Iris pigment epithelial cell (primary cell): ENCODE measurements around the gene BRME1.

Source experiments
- DNase-seq: peaks from one replicate; pipeline ENCODE4 v3.0.0-alpha.2; 2011; ENCODE audit warnings: low read depth

Gene BRME1

GRCh38 chr19:13887018-13887436 lies 18.9 kb downstream of the BRME1 start:
- DNase-seq, result no peak

DNA sequence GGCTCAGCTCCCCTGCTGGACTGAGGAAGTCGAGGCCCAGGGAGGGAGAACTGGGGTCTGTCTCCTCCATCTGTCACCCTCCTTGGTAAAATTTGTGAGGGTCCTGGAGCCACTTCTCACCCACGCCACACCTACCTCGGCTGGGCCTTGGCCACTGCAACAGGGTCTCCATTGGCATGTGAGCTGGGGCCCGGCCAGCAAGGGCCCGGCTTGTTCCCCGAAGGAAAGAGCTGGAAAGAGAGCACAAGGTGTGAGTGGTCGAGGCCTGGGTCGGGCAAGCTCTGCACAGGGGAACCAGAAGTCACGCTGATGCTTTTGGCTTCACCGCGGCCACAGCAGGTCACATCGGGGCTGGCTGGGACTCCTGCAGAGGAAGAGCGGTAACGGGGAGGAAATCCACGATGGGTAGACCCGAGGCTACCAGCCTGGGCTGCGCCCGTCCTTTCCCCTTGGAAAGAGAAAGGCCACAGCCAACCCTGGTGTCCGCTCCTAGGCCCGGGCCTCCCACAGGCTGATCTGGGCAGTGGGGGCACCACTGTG lies 20.0 kb downstream of the BRME1 start:
- no peak for DNase-seq

DNA sequence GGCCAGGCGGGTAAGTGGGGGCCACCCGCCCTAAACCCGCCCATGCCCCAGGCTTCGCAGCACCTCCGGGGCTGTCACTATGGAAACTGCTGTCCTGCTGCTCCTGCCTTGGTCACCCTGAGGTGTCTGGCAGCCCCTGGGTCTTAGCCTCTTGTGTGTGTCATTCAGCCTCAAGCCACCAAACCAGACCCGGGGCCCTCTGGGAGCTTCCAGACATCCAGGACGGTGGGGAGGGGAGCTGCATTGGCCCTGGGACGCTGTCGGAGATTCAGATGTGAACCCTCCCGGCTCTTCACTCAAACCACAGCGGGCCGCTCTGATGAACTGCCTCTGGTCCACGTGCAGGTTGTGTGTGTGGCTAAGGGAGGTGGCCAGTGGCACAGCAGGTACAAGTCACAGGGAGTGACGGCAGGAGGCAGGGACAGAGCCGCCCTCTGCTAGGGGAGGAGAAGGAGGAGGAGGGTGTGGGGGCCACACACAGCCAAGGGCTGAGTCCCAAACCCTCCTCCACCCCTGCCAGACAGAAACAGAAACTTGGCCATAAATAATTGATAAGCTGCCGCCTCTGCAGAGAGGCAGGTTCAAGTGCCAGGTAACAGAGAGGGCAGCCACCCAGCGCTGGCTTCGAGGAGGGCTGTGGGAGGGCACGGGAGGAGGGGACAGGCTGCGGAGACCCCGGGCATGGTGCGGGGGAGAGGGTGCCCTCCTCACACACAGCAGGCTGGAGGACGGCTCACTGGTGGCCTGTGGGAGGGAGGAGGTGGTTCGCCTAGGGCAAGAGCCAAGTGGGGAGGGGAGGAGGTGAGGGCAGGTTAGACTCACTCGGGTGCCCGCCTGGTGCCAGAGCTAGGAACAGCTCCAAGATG lies 21.0 kb downstream of the BRME1 start:
- no peak for DNase-seq

GRCh38 chr19:13883516-13884064 lies 22.3 kb downstream of the BRME1 start:
- no peak for DNase-seq

DNA sequence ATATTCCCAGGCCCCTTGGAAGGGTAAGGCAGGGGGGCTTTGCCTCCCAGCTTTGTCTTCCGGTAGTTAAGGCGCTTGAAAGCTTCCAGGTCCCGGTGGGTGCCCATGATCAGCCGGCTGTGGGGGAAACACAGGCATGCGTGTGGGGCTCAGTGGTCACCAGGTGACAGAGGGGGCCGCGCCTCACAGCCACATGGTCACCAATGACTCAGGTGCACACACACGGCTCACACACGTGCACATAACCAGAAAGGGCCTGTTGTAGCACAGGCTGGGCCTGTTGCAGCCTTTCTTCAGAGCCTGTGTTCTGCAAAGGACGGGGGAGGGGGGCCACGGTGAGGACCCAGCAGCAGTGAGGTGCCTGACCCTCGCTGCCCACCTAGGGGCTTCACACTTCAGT lies 23.1 kb downstream of the BRME1 start:
- DNase-seq, result no peak

- DNase-seq, result no peak
Observed at GRCh38 chr19:13882419-13882795, 23.5 kb downstream of the BRME1 start.

- no peak for DNase-seq
Observed at GRCh38 chr19:13881692-13882418, 24.1 kb downstream of the BRME1 start.

DNA sequence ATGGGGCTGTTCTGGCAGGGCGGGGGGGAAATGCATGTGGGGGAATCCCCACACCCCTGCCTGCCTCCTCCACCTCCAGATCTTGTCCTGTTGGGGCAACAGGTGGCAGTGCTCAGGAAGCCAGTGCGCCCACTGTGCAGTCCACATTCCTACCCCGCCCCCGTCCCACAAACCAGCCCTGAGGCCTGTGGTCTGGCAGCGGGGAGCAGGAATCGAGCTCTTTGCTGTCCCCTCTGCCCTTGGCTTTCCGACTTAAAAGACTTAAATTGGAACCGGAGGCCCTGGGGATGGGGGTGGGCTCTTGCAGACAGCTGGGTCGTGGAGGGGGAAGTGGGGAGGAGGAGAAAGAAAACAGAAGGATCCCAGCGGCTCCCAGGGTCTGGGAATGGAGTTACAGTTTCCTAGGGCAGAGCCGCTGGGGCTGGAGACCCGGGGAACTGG lies 24.6 kb downstream of the BRME1 start:
- no peak for DNase-seq

DNA sequence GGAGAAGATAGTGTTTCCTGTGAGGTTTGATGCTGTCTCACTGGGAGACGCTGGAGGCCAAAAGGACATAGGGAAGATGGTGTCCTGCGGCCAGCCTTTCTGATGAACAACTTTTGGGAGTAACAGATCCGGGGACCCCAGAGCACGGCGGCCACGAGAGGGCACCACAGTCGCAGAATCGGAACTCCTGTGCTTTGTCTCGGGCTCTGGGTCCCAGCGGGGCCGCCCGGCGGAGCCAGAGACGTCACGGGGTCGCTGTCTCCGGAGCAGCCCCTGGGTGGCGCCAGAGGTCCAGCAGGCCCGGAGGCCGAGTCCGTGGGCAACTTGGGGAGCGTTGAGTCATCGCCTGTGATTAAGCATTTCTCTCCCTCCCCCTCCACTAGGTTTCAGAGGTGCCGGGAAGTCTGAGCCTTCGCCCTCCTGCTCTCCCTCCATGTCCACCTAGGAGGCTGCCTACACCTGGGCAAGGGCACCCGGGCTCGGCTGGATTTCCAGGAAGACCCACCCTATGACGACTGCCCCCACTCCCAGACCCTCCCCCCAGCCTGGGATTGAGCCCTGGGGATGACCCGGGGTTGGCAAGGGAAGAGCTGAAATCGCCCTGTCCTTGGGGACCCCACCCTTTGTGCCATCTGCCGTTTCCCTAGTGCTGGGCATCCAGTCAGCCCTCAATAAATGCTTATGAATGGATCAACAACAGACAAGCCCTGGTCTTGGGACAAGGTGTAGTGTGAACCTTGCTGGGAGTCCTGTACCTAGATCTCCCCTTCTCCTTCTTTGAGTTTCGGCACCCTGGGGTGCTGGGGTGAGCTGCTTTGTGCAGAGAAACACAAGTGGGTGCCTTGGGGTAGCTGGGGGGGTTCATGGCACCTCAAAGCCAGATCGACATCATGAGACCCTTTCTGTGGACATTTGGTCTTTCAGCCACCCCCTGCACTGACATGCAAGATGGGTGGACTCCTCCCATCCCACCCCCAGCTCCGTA lies 25.6 kb downstream of the BRME1 start:
- DNase-seq, result peak; percentile 93

GRCh38 chr19:13877303-13877702 lies 28.6 kb downstream of the BRME1 start:
- DNase-seq, result no peak

- DNase-seq, result no peak
Observed at GRCh38 chr19:13876834-13877233, 29.1 kb downstream of the BRME1 start, which contains the start of gene NANOS3. TSS of gene NANOS3 (plus strand) at chr19:13877134. CDS start at chr19:13877249, 115 bp downstream.

DNA sequence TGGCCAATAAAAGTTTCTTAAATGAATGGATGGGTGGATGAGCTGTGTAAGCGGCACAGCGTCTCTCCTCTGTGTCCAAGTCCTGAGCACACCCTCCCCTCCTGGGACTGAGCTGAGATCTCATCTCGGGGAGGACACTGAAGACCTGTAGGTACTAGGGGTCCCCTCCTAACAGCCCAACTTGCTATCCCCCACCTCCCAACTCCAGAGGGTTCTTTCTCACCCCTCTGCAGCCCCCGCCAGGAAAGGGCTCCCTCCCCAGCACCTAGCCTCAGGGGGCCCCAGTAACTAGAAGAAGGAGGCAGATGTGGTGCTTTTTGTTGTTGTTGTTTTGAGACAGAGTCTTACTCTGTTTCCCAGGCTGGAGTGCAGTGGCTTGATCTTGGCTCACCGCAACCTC lies 30.1 kb downstream of the BRME1 start:
- DNase-seq, result no peak

- DNase-seq, result no peak
Observed at GRCh38 chr19:13873834-13874515, 31.9 kb downstream of the BRME1 start.

DNA sequence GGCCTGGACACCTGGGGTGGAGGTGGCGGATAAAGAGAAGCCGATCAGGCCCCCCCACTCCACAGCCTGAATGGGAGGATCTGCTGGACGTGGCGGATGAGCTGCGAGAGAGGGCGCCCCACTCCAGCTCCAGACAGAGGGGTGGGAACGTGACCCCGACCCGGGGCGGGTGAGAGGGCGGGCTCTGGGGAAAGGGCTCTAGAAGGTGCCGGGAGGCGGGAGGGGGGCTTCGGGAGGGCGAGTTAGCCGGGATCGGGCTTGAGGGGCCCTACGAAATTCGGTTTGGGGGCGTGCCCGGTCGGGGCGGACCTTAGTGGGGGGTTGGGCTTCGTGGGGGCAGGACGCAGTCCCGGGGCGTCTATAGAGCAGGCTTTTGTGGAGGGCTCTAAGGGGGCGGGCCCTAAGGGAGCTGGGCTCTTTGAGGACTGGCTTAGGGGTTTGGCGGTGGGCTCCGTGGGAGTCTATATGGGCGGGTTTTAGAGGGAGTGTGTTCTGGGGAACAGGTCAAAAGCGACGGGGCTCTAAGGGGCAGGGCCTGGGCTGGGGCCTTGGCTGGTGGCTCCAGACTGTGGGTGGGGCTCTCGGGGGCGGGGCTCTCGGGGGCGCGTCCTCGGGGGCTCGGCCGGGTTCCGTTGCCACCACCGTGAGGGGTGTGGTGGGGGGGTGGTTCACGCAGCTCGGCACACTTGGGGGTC lies 33.1 kb downstream of the BRME1 start:
- no peak for DNase-seq

DNA sequence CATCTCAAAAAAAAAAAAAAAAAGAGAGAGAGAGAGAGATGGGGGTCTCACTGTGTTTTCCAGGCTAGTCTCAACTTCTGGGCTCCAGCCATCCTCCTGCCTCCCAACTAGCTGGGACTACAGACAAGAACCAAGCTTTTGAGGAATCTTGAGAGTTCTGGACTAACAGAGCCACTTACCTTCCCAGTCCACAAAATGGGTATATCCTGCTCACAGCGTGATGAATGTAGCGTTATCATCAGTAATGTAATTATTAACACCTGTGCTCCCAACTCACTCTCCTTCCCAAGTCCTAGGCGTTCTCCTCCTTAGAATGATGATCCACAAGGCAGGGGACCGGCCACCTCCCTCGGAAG lies 33.6 kb downstream of the BRME1 start:
- DNase-seq, result no peak

DNA sequence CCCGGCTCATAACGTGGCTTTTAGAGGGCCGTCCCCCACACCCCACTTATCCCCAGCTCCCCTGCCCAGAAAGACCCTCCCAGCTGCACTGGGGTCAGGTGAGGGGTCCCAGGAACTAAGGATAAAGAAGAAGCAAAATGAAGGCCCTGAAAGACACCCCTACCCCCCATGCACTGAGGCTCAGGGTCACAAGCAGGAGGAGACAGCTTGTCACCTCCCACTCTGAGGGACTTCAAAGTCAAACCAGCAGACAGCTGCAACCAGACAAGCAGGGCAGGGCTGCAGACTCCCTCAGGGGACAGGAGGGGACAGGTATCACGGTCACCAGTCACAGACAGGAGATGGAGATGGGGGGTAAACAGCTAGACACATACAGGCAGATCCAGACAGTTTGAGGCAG lies 35.0 kb downstream of the BRME1 start:
- DNase-seq, result no peak

GRCh38 chr19:13869281-13869680 lies 36.6 kb downstream of the BRME1 start:
- no peak for DNase-seq

DNA sequence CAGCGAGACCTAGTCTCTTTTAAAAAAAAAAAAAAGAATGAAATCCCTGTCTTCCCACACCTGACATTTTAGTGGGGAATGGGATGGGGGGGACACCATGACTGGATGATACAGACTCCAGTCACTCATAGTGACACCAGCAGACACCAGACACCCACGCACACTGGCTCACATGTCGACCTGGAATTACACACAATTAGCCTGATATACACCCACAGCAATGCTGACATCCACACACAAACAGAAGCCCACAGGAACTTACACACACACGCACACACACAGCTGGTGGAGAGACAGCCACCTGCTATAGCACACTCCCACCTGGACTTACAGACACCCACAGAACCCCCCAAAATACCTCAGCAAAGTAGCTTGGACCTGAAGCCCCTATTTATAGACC lies 37.3 kb downstream of the BRME1 start:
- no peak for DNase-seq

DNA sequence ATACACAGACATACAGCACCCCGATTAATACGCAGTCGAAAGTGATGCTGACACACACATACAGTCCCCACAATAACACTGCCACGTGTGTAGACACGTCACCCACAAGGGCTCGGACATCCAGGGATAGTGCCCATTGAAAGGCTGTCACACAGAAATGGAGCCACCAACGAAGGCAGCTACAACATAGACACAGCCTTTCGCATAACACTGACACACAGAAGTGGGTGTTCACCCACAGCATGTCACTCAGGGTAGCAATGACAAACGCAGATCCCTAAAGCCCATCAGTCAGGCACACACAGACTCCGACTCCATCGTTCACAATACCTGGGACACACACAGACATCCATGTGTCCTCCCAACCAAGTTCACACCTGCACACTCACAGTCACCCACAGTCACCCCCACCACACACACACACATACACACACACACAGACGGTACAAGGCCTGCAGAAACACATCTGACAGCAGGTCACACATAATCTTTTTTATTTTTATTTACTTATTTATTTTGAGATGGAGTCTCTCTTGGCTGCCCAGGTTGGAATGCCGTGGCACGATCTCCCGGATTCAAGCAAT lies 39.4 kb downstream of the BRME1 start:
- no peak for DNase-seq
